Gastrocnemius medialis (tissue), 4 donors: ENCODE data around the gene FBXL3. TPM values are rescaled to one million over a fixed set of nuclear protein-coding genes. Genes with fewer than 3 reads are reported as not detected.

Experiments used
- ATAC-seq, 2 donors: fragments of 150-250 bp; one replicate each; pipeline ENCODE4 v1.9.1; 2016
- DNase-seq, 2 donors: peaks; one replicate each; pipeline ENCODE4 v3.0.0-alpha.2; 2019
- H3K27ac ChIP-seq, 4 donors: fragments of 200-600 bp; sonication (generic); 1 replicate in 1 of 4; 2 replicates in 3 of 4; pipeline ENCODE4 v1.5.1; 2016 to 2018; ENCODE audit warnings: mild to moderate bottlenecking in 2 of 4, moderate library complexity in 1 of 4
- H3K27me3 ChIP-seq, 3 donors: fragments of 200-600 bp; sonication (generic) in 2 of 3; 1 replicate in 1 of 3; 2 replicates in 2 of 3; pipeline versions ENCODE4 v1.5.1 to v1.6.0; 2016 to 2019; ENCODE audit warnings: mild to moderate bottlenecking in 1 of 3, moderate library complexity in 1 of 3
- H3K36me3 ChIP-seq, 2 donors: fragments of 200-600 bp; sonication (generic) in 1 of 2; one replicate each; pipeline ENCODE4 v1.5.1; 2017 to 2018
- H3K4me1 ChIP-seq, 2 donors: fragments of 200-600 bp; sonication (generic) in 1 of 2; one replicate each; pipeline ENCODE4 v1.5.1; 2016 to 2017; ENCODE audit warnings: mild to moderate bottlenecking in 2 of 2
- H3K4me3 ChIP-seq, 4 donors: fragments of 200-600 bp; sonication (generic) in 3 of 4; 1 replicate in 1 of 4; 2 replicates in 3 of 4; pipeline ENCODE4 v1.5.1; 2016 to 2019; ENCODE audit warnings: mild to moderate bottlenecking in 2 of 4
- H3K9me3 ChIP-seq, 3 donors: fragments of 200-600 bp; sonication (generic) in 2 of 3; 1 replicate in 1 of 3; 2 replicates in 2 of 3; pipeline ENCODE4 v1.5.1; 2016 to 2019
- POLR2A ChIP-seq, 2 donors: fragments of 450-650 bp; IDR thresholded peaks; one replicate each; pipeline ENCODE4 v1.6.1; 2017; ENCODE audit warnings: antibody characterized with exemption in 2 of 2, mild to moderate bottlenecking in 2 of 2, moderate library complexity in 2 of 2
- in situ Hi-C, 4 donors: fragments of 200-750 bp; cut with MboI; loops; one replicate each; pipeline versions ENCODE4 v1.15.0 to v1.8.0; 2017; ENCODE audit warnings: low sequenced_read_pairs in 4 of 4
- intact Hi-C: fragments of 100-400 bp; cut with DNase I; formaldehyde crosslinking; loops from one replicate; pipeline ENCODE4 v1.15.1; 2023; ENCODE audit warnings: low total_unique reads
- total RNA-seq, 4 donors: library from RNA; depleted of rRNA; stranded (reverse); fragments of >200 nt; gene quantifications; one replicate each; pipeline versions ENCODE4 v1.1.0 to v1.2.3, GENCODE V29; 2016
- TF ChIP-seq, protein P1 (sequence below), 5 experiments: fragments of 450-650 bp in 3 of 5; fragments of 200-600 bp in 2 of 5; sonication (generic) in 2 of 5; IDR thresholded peaks in 4 of 5; conservative IDR thresholded peaks in 1 of 5; 1 replicate in 4 of 5; 2 replicates in 1 of 5; pipeline ENCODE4 v1.5.1; 2016 to 2019; ENCODE audit warnings: antibody characterized with exemption in 5 of 5, mild to moderate bottlenecking in 3 of 5, moderate library complexity in 3 of 5

Gene FBXL3
- total RNA-seq, 4 donors from 2014 or later, result 50.6 to 75.6 (median 64.4) TPM

DNA sequence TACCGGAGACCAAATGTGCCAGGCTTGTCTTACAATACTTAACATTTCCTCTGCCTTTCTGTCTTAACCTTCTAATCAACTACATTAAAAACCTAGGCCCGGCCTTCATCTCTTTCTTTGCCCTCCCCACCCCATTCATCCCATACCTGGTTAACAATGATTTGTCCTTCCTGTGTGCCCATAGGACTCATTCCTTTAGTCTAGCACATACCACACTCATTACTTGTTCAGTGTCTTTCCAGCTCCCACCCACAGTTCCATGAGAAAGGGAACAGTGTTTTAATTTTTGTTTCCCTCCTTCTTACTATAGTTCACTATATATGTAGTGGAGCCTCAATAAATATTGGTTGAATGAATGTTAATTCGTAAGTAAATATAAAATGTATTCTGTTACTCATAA is 32.7 kb downstream of the FBXL3 start:
- Histone ChIP-seq H3K4me3 (no peak overlapping the region), H3K27ac (peak overlapping the region in 1 of 4 donors; percentile 93), H3K27me3 (no peaks in the 10 kb centered on the region), H3K9me3 (no peaks in the 10 kb centered on the region), H3K36me3 (peaks cover 0 to 6% of the 10 kb centered on the region in 2 donors), H3K4me1 (peaks cover 14 to 15% of the 10 kb centered on the region in 2 donors)
- intact Hi-C loops (loop anchor here (5.0 kb wide), 1 partner anchor 333 kb away; the partner anchor contains the start of gene MYCBP2), in situ Hi-C loops (no loop called here)
- ATAC-seq (no peak), DNase-seq (no peak)
- TF ChIP-seq, protein P1, sequence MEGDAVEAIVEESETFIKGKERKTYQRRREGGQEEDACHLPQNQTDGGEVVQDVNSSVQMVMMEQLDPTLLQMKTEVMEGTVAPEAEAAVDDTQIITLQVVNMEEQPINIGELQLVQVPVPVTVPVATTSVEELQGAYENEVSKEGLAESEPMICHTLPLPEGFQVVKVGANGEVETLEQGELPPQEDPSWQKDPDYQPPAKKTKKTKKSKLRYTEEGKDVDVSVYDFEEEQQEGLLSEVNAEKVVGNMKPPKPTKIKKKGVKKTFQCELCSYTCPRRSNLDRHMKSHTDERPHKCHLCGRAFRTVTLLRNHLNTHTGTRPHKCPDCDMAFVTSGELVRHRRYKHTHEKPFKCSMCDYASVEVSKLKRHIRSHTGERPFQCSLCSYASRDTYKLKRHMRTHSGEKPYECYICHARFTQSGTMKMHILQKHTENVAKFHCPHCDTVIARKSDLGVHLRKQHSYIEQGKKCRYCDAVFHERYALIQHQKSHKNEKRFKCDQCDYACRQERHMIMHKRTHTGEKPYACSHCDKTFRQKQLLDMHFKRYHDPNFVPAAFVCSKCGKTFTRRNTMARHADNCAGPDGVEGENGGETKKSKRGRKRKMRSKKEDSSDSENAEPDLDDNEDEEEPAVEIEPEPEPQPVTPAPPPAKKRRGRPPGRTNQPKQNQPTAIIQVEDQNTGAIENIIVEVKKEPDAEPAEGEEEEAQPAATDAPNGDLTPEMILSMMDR (IDR thresholded peaks at IDR 0.05 in 4 of 5, conservative IDR thresholded peaks at IDR 0.05 in 1 of 5), result no peak
- no peak for TF ChIP-seq POLR2A (IDR thresholded peaks at IDR 0.05)

- Histone ChIP-seq H3K4me1 (peaks cover 14 to 15% of the 10 kb centered on the region in 2 donors), H3K9me3 (no peaks in the 10 kb centered on the region), H3K4me3 (peak overlapping the region in 2 of 4 donors; percentile 72 to 92), H3K36me3 (peaks cover 0 to 6% of the 10 kb centered on the region in 2 donors), H3K27me3 (no peaks in the 10 kb centered on the region), H3K27ac (peak overlapping the region in 3 of 4 donors; percentile 89 to 95 (median 93))
- DNase-seq (no peak), ATAC-seq (no peak)
- intact Hi-C loops (loop anchor here (5.0 kb wide), 1 partner anchor 334 kb away; the partner anchor contains the start of gene MYCBP2), in situ Hi-C loops (no loop called here)
- TF ChIP-seq, protein P1 (IDR thresholded peaks at IDR 0.05 in 4 of 5, conservative IDR thresholded peaks at IDR 0.05 in 1 of 5), result no peak
- TF ChIP-seq POLR2A (IDR thresholded peaks at IDR 0.05), result no peak
Observed at GRCh38 chr13:76993473-76993872, 33.5 kb downstream of the FBXL3 start.

GRCh38 chr13:76993021-76993420 is 33.9 kb downstream of the FBXL3 start:
- peak overlapping the region; percentile 72 to 92 (median 86) for H3K4me3 ChIP-seq
- H3K4me1 ChIP-seq, result peaks cover 14 to 15% of the 10 kb centered on the region in 2 donors
- ATAC-seq (no peak), DNase-seq (no peak)
- H3K9me3 ChIP-seq, result no peaks in the 10 kb centered on the region
- TF ChIP-seq, protein P1 (IDR thresholded peaks at IDR 0.05 in 4 of 5, conservative IDR thresholded peaks at IDR 0.05 in 1 of 5), result no peak
- no peak for TF ChIP-seq POLR2A (IDR thresholded peaks at IDR 0.05)
- H3K27me3 ChIP-seq, result no peaks in the 10 kb centered on the region
- in situ Hi-C loops (no loop called here), intact Hi-C loops (loop anchor here (5.0 kb wide), 1 partner anchor 334 kb away; the partner anchor contains the start of gene MYCBP2)
- H3K36me3 ChIP-seq, result peaks cover 0 to 6% of the 10 kb centered on the region in 2 donors
- peak overlapping the region; percentile 89 to 95 (median 92) for H3K27ac ChIP-seq

- Histone ChIP-seq H3K36me3 (peaks cover 0 to 6% of the 10 kb centered on the region in 2 donors), H3K4me3 (peak overlapping the region; percentile 72 to 92 (median 86)), H3K4me1 (peaks cover 14 to 15% of the 10 kb centered on the region in 2 donors), H3K27me3 (no peaks in the 10 kb centered on the region), H3K9me3 (no peaks in the 10 kb centered on the region), H3K27ac (peak overlapping the region; percentile 89 to 95 (median 92))
- peak; percentile 28 to 31 for ATAC-seq
- intact Hi-C loops (loop anchor here (1.0 to 5.0 kb wide), 2 partner anchors 35 to 335 kb away; partner anchors contain the start of genes FBXL3 and MYCBP2), in situ Hi-C loops (no loop called here)
- TF ChIP-seq POLR2A (IDR thresholded peaks at IDR 0.05), result no peak
- TF ChIP-seq, protein P1 (IDR thresholded peaks at IDR 0.05 in 4 of 5, conservative IDR thresholded peaks at IDR 0.05 in 1 of 5), result no peak
- DNase-seq, result peak in 1 of 2 donors; percentile 25
Observed at GRCh38 chr13:76992548-76993001, 34.4 kb downstream of the FBXL3 start.
